Neural cell (in vitro differentiated cells): ENCODE data around the gene CXCR5.

Experiments
- CTCF ChIP-seq: fragments of 450-650 bp; IDR thresholded peaks from 2 replicates; pipeline ENCODE4 v1.5.1; 2014; ENCODE audit warnings: antibody characterized with exemption, mild to moderate bottlenecking, moderate library complexity; ENCODE audit not compliant: poor library complexity, severe bottlenecking
- EZH2 ChIP-seq: fragments of 200-600, 300-800 bp; shearing (Covaris generic), sonication (generic); IDR thresholded peaks from 2 replicates; pipeline ENCODE4 v1.6.1; 2014; ENCODE audit warnings: antibody characterized with exemption, low read length, borderline replicate concordance, mild to moderate bottlenecking; ENCODE audit not compliant: insufficient read depth, poor library complexity, severe bottlenecking
- MXI1 ChIP-seq: fragments of 450-650 bp; conservative IDR thresholded peaks from 2 replicates; pipeline ENCODE4 v1.6.1; 2014; ENCODE audit warnings: antibody characterized with exemption, mild to moderate bottlenecking; ENCODE audit not compliant: poor library complexity, severe bottlenecking
- POLR2AphosphoS5 ChIP-seq: IDR thresholded peaks from 2 replicates; pipeline ENCODE4 v1.6.1; 2012
- REST ChIP-seq: IDR thresholded peaks from 2 replicates; pipeline ENCODE4 v1.6.1; 2012; ENCODE audit warnings: borderline replicate concordance
- TAF1 ChIP-seq: IDR thresholded peaks from 2 replicates; pipeline ENCODE4 v1.6.1; 2012; ENCODE audit warnings: low read depth

GRCh38 chr11:118917481-118918127, 33.9 kb downstream of the CXCR5 start:
- TF ChIP-seq MXI1 (no peak), TAF1 (no peak), CTCF (no peak), POLR2AphosphoS5 (no peak), EZH2 (no peak), REST (no peak)
